GM23338 (cell line): ENCODE measurements around the gene SH3BP4. TPM values are rescaled to one million over a fixed set of nuclear protein-coding genes. Genes with fewer than 3 reads are reported as not detected.
A peak's percentile ranks its signal among the peaks of the same experiment; 100 is the strongest.

Experiments
- ATAC-seq: fragments of 200-7000 bp; cut with Tn5 transposase; 3 replicates; pipeline ENCODE4 v1.9.1; 2020
- DNase-seq: peaks from one replicate; pipeline ENCODE4 v3.0.0-alpha.2; 2015; ENCODE audit warnings: low spot score
- H2AFZ ChIP-seq: fragments of 200-600 bp; sonication (generic); 2 replicates; pipeline ENCODE4 v1.8.0; 2016; ENCODE audit warnings: antibody characterized with exemption, mild to moderate bottlenecking, moderate library complexity
- H3F3A ChIP-seq: fragments of 200-600 bp; sonication (generic); replicated peaks from 2 replicates; pipeline ENCODE4 v1.8.0; 2017; ENCODE audit warnings: antibody characterized with exemption, mixed run types, low read depth
- H3K27ac ChIP-seq: fragments of 200-600 bp; sonication (generic); 2 replicates; pipeline ENCODE4 v1.6.1; 2016; ENCODE audit warnings: low read depth
- H3K27me3 ChIP-seq: fragments of 200-600 bp; sonication (generic); 2 replicates; pipeline ENCODE4 v1.8.0; 2016; ENCODE audit warnings: mild to moderate bottlenecking, mixed run types, moderate library complexity; ENCODE audit not compliant: insufficient read depth
- H3K36me3 ChIP-seq: fragments of 200-600 bp; sonication (generic); 2 replicates; pipeline ENCODE4 v1.8.0; 2016; ENCODE audit warnings: mild to moderate bottlenecking; ENCODE audit not compliant: insufficient read depth
- H3K4me1 ChIP-seq: fragments of 200-600 bp; sonication (generic); 2 replicates; pipeline ENCODE4 v1.8.0; 2016; ENCODE audit warnings: mild to moderate bottlenecking, moderate library complexity; ENCODE audit not compliant: insufficient read depth
- H3K4me2 ChIP-seq: fragments of 200-600 bp; sonication (generic); 2 replicates; pipeline ENCODE4 v1.7.1; 2017; ENCODE audit warnings: mixed run types
- H3K4me3 ChIP-seq: fragments of 200-600 bp; sonication (generic); 2 replicates; pipeline ENCODE4 v1.6.1; 2016; ENCODE audit warnings: mixed run types
- H3K79me2 ChIP-seq: fragments of 200-600 bp; sonication (generic); replicated peaks from 2 replicates; pipeline ENCODE4 v1.8.0; 2017; ENCODE audit warnings: mild to moderate bottlenecking; ENCODE audit not compliant: insufficient read depth
- H3K9me2 ChIP-seq: fragments of 200-600 bp; sonication (generic); 2 replicates; pipeline ENCODE4 v1.8.0; 2017; ENCODE audit not compliant: insufficient read depth
- H4K20me1 ChIP-seq: fragments of 200-600 bp; sonication (generic); replicated peaks from 2 replicates; pipeline ENCODE4 v1.8.0; 2017; ENCODE audit warnings: mild to moderate bottlenecking; ENCODE audit not compliant: insufficient read depth
- H3K27ac Mint-ChIP-seq: 2 replicates; pipeline ENCODE4 v1.8.0; 2020; ENCODE audit warnings: inconsistent platforms, mild to moderate bottlenecking, moderate library complexity, mixed read lengths
- H3K27me3 Mint-ChIP-seq: 3 replicates; pipeline ENCODE4 v1.8.0; 2022; ENCODE audit warnings: low read depth, mild to moderate bottlenecking, moderate library complexity, mixed read lengths, inconsistent platforms; ENCODE audit not compliant: insufficient read depth, poor library complexity
- H3K36me3 Mint-ChIP-seq: 3 replicates; pipeline ENCODE4 v1.8.0; 2021; ENCODE audit warnings: low read depth, mild to moderate bottlenecking, inconsistent platforms, moderate library complexity, mixed read lengths
- H3K4me1 Mint-ChIP-seq: 3 replicates; pipeline ENCODE4 v1.8.0; 2020; ENCODE audit warnings: mild to moderate bottlenecking, inconsistent platforms, mixed read lengths
- H3K4me3 Mint-ChIP-seq: 3 replicates; pipeline ENCODE4 v1.8.0; 2021; ENCODE audit warnings: moderate library complexity, mild to moderate bottlenecking, inconsistent platforms, mixed read lengths
- H3K9me3 Mint-ChIP-seq: 3 replicates; pipeline ENCODE4 v1.8.0; 2020; ENCODE audit warnings: moderate library complexity, mild to moderate bottlenecking, inconsistent platforms, mixed read lengths
- CREB1 ChIP-seq: fragments of 250-450 bp; sonication (Bioruptor Pico); IDR thresholded peaks from 2 replicates; pipeline ENCODE4 v1.5.0; 2020; ENCODE audit warnings: low read depth, mild to moderate bottlenecking, moderate library complexity
- EZH2 ChIP-seq: fragments of 200-600 bp; sonication (generic); IDR thresholded peaks from one replicate; pipeline ENCODE4 v1.8.0; 2017; ENCODE audit warnings: antibody characterized with exemption, mild to moderate bottlenecking, low read depth; ENCODE audit not compliant: unreplicated experiment
- EZH2phosphoT487 ChIP-seq: fragments of 200-600 bp; sonication (generic); IDR thresholded peaks from one replicate; pipeline ENCODE4 v1.8.1; 2018; ENCODE audit warnings: antibody characterized with exemption; ENCODE audit not compliant: unreplicated experiment
- JUNB ChIP-seq: IDR thresholded peaks from one replicate; pipeline ENCODE4 v1.6.1; 2016; ENCODE audit warnings: antibody characterized with exemption; ENCODE audit not compliant: unreplicated experiment
- NANOG ChIP-seq: IDR thresholded peaks from 2 replicates; pipeline ENCODE4 v1.6.1; 2016; ENCODE audit warnings: antibody characterized with exemption, borderline replicate concordance
- POLR2AphosphoS5 ChIP-seq: IDR thresholded peaks from 2 replicates; pipeline ENCODE4 v1.6.1; 2016; ENCODE audit warnings: antibody characterized with exemption, low read depth
- STAT1 ChIP-seq: IDR thresholded peaks from one replicate; pipeline ENCODE4 v1.6.1; 2016; ENCODE audit warnings: antibody characterized with exemption; ENCODE audit not compliant: unreplicated experiment
- ZNF114 ChIP-seq: fragments of 250-450 bp; sonication (Bioruptor Pico); IDR thresholded peaks from 2 replicates; pipeline ENCODE4 v1.5.0; 2020; ENCODE audit warnings: mild to moderate bottlenecking, moderate library complexity
- ZNF331 ChIP-seq: fragments of 250-450 bp; sonication (Bioruptor Pico); IDR thresholded peaks from 2 replicates; pipeline ENCODE4 v1.5.0; 2020; ENCODE audit warnings: low read depth, mild to moderate bottlenecking, moderate library complexity
- polyA plus RNA-seq: library from polyadenylated mRNA; unstranded; fragments of >200 nt; fragmentation: Nextera tagmentation; extraction: Ambion mirVana; gene quantifications from 2 replicates; pipeline ENCODE4 v1.2.1, GENCODE V29; 2016
- total RNA-seq: library from RNA; depleted of rRNA; stranded (reverse); fragments of >200 nt; shearing (Covaris generic); gene quantifications from 2 replicates; pipeline ENCODE4 v1.2.3, GENCODE V29; 2014
- TF ChIP-seq, protein P1 (sequence below), 2 experiments: fragments of 200-600 bp in 1 of 2; sonication (generic) in 1 of 2; conservative IDR thresholded peaks; 2 replicates each; pipeline versions ENCODE4 v1.5.1 to v1.6.1; 2016 to 2017; ENCODE audit warnings: antibody characterized with exemption in 2 of 2, low read depth in 2 of 2, mild to moderate bottlenecking in 2 of 2, moderate library complexity in 1 of 2
- TF ChIP-seq, protein P2 (sequence below): IDR thresholded peaks from one replicate; pipeline ENCODE4 v1.6.1; 2018; ENCODE audit warnings: antibody characterized with exemption; ENCODE audit not compliant: unreplicated experiment
- TF ChIP-seq, protein P3 (sequence below): fragments of 250-450 bp; sonication (Bioruptor Pico); IDR thresholded peaks from 2 replicates; pipeline ENCODE4 v1.5.0; 2020; ENCODE audit warnings: mild to moderate bottlenecking, moderate library complexity
- TF ChIP-seq, protein P4 (sequence below): IDR thresholded peaks from 2 replicates; pipeline ENCODE4 v1.6.1; 2016; ENCODE audit warnings: antibody characterized with exemption

SH3BP4 gene
- total and polyA plus RNA-seq, 2 experiments from 2014 or later: 15.6 to 50.9 TPM

DNA sequence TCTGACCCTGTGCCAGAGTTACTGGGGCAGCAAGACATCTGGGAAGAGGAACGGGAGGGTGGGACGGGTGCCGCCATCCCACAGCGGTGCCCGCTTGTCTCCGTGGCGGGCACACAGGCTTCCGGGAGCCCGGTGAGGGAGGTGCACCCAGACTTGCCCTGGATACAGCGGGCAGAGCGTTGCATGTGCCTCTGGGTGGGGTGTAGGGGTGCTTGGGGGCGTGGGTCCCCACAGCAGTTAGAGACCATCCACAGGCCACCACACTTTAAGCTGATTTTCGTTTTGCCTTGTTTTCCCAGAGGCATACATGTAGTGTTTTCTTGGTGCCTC lies 45.1 kb downstream of the SH3BP4 start:
- Histone ChIP-seq H3K27ac (peak overlapping the region; percentile 69; the same call in 1 of the 2 replicates), H3K4me1 (peaks cover 51% of the 10 kb centered on the region), H3K27me3 (no peaks in the 10 kb centered on the region), H3K9me2 (no peaks in the 10 kb centered on the region), H3F3A (0 out of 2 replicates have a peak, but pooled peaks cover 3% of the 10 kb centered on the region), H2AFZ (no peak overlapping the region), H3K4me3 (no peak overlapping the region), H3K4me2 (peak overlapping the region; percentile 59; the same call in 1 of the 2 replicates), H3K79me2 (peaks cover 92% of the 10 kb centered on the region), H3K36me3 (no peaks in the 10 kb centered on the region), H4K20me1 (peaks cover 5% of the 10 kb centered on the region; the same call in 1 of the 2 replicates)
- Mint-ChIP-seq H3K27me3 (peaks cover 12% of the 10 kb centered on the region), H3K4me1 (peaks cover 65% of the 10 kb centered on the region), H3K36me3 (peaks cover 32% of the 10 kb centered on the region), H3K27ac (peak overlapping the region; percentile 93), H3K4me3 (no peak overlapping the region), H3K9me3 (no peaks in the 10 kb centered on the region; the same call in 2 of the 3 replicates)
- ATAC-seq (no peak), DNase-seq (no peak)
- TF ChIP-seq, protein P1, sequence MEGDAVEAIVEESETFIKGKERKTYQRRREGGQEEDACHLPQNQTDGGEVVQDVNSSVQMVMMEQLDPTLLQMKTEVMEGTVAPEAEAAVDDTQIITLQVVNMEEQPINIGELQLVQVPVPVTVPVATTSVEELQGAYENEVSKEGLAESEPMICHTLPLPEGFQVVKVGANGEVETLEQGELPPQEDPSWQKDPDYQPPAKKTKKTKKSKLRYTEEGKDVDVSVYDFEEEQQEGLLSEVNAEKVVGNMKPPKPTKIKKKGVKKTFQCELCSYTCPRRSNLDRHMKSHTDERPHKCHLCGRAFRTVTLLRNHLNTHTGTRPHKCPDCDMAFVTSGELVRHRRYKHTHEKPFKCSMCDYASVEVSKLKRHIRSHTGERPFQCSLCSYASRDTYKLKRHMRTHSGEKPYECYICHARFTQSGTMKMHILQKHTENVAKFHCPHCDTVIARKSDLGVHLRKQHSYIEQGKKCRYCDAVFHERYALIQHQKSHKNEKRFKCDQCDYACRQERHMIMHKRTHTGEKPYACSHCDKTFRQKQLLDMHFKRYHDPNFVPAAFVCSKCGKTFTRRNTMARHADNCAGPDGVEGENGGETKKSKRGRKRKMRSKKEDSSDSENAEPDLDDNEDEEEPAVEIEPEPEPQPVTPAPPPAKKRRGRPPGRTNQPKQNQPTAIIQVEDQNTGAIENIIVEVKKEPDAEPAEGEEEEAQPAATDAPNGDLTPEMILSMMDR (conservative IDR thresholded peaks at IDR 0.05; ENCODE audit: low read depth in 2 of 2): no peak
- TF ChIP-seq, protein P2, sequence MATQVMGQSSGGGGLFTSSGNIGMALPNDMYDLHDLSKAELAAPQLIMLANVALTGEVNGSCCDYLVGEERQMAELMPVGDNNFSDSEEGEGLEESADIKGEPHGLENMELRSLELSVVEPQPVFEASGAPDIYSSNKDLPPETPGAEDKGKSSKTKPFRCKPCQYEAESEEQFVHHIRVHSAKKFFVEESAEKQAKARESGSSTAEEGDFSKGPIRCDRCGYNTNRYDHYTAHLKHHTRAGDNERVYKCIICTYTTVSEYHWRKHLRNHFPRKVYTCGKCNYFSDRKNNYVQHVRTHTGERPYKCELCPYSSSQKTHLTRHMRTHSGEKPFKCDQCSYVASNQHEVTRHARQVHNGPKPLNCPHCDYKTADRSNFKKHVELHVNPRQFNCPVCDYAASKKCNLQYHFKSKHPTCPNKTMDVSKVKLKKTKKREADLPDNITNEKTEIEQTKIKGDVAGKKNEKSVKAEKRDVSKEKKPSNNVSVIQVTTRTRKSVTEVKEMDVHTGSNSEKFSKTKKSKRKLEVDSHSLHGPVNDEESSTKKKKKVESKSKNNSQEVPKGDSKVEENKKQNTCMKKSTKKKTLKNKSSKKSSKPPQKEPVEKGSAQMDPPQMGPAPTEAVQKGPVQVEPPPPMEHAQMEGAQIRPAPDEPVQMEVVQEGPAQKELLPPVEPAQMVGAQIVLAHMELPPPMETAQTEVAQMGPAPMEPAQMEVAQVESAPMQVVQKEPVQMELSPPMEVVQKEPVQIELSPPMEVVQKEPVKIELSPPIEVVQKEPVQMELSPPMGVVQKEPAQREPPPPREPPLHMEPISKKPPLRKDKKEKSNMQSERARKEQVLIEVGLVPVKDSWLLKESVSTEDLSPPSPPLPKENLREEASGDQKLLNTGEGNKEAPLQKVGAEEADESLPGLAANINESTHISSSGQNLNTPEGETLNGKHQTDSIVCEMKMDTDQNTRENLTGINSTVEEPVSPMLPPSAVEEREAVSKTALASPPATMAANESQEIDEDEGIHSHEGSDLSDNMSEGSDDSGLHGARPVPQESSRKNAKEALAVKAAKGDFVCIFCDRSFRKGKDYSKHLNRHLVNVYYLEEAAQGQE: no peak
- TF ChIP-seq JUNB (no peak), NANOG (no peak), EZH2phosphoT487 (no peak), CREB1 (no peak), STAT1 (no peak), EZH2 (no peak), POLR2AphosphoS5 (no peak), ZNF114 (CRISPR knock-in tag) (no peak), ZNF331 (CRISPR knock-in tag) (no peak)
- TF ChIP-seq, protein P3, sequence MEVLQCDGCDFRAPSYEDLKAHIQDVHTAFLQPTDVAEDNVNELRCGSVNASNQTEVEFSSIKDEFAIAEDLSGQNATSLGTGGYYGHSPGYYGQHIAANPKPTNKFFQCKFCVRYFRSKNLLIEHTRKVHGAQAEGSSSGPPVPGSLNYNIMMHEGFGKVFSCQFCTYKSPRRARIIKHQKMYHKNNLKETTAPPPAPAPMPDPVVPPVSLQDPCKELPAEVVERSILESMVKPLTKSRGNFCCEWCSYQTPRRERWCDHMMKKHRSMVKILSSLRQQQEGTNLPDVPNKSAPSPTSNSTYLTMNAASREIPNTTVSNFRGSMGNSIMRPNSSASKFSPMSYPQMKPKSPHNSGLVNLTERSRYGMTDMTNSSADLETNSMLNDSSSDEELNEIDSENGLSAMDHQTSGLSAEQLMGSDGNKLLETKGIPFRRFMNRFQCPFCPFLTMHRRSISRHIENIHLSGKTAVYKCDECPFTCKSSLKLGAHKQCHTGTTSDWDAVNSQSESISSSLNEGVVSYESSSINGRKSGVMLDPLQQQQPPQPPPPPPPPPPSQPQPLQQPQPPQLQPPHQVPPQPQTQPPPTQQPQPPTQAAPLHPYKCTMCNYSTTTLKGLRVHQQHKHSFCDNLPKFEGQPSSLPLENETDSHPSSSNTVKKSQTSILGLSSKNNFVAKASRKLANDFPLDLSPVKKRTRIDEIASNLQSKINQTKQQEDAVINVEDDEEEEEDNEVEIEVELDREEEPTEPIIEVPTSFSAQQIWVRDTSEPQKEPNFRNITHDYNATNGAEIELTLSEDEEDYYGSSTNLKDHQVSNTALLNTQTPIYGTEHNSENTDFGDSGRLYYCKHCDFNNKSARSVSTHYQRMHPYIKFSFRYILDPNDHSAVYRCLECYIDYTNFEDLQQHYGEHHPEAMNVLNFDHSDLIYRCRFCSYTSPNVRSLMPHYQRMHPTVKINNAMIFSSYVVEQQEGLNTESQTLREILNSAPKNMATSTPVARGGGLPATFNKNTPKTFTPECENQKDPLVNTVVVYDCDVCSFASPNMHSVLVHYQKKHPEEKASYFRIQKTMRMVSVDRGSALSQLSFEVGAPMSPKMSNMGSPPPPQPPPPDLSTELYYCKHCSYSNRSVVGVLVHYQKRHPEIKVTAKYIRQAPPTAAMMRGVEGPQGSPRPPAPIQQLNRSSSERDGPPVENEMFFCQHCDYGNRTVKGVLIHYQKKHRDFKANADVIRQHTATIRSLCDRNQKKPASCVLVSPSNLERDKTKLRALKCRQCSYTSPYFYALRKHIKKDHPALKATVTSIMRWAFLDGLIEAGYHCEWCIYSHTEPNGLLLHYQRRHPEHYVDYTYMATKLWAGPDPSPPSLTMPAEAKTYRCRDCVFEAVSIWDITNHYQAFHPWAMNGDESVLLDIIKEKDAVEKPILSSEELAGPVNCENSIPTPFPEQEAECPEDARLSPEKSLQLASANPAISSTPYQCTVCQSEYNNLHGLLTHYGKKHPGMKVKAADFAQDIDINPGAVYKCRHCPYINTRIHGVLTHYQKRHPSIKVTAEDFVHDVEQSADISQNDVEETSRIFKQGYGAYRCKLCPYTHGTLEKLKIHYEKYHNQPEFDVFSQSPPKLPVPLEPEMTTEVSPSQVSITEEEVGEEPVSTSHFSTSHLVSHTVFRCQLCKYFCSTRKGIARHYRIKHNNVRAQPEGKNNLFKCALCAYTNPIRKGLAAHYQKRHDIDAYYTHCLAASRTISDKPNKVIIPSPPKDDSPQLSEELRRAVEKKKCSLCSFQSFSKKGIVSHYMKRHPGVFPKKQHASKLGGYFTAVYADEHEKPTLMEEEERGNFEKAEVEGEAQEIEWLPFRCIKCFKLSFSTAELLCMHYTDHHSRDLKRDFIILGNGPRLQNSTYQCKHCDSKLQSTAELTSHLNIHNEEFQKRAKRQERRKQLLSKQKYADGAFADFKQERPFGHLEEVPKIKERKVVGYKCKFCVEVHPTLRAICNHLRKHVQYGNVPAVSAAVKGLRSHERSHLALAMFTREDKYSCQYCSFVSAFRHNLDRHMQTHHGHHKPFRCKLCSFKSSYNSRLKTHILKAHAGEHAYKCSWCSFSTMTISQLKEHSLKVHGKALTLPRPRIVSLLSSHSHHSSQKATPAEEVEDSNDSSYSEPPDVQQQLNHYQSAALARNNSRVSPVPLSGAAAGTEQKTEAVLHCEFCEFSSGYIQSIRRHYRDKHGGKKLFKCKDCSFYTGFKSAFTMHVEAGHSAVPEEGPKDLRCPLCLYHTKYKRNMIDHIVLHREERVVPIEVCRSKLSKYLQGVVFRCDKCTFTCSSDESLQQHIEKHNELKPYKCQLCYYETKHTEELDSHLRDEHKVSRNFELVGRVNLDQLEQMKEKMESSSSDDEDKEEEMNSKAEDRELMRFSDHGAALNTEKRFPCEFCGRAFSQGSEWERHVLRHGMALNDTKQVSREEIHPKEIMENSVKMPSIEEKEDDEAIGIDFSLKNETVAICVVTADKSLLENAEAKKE (CRISPR knock-in tag): no peak
- TF ChIP-seq, protein P4, sequence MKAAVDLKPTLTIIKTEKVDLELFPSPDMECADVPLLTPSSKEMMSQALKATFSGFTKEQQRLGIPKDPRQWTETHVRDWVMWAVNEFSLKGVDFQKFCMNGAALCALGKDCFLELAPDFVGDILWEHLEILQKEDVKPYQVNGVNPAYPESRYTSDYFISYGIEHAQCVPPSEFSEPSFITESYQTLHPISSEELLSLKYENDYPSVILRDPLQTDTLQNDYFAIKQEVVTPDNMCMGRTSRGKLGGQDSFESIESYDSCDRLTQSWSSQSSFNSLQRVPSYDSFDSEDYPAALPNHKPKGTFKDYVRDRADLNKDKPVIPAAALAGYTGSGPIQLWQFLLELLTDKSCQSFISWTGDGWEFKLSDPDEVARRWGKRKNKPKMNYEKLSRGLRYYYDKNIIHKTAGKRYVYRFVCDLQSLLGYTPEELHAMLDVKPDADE: no peak
